ENCODE measurements around the gene ERI3.

Gene ERI3

GRCh38 chr1:44289530-44289929 is 65.5 kb downstream of the ERI3 start:
- in situ Hi-C loops (cut with MboI; ENCODE audit: low sequenced_read_pairs), result no loop called here

DNA sequence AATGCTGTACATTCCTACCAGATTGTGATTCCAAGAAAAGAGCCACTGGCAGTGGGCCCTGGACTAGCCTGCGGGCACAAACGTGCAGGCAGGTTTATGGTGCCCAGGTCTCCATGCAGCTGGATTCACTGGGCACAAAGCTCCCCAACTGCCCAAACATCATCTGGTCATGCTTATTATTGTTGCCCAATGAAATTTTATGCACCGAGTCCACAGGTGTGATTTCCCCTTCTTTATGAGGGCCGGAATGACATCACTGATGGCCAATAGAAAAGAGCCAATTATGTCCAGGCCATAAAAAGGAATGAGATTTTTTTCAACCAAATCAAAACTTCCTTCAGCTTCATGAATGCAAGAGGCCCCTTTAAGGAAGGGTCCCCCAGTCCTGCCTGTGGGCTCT is 66.2 kb downstream of the ERI3 start:
- in situ Hi-C loops (cut with MboI; ENCODE audit: low sequenced_read_pairs), result no loop called here

DNA sequence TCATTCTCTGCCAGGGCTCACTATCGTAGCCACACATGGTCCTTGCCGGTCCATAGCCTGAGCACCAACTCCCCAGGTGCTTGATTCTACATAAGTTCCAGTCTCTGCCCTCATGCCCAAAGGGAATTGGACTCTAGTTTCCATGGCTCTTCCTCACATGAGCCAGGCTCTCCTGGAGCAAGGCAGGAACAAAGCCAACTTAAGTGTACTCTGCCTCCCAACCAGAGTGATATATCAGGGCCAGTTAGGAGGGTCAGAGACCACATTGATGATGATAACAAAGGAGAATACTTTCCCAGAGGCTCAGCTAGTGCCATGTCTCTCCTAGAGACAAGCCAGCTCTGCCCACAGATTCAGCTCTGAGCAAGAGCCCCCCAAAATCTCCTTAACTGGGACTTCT is 70.9 kb downstream of the ERI3 start:
- in situ Hi-C loops (cut with MboI; ENCODE audit: low sequenced_read_pairs), result no loop called here

GRCh38 chr1:44283524-44284173 is 71.4 kb downstream of the ERI3 start:
- in situ Hi-C loops (cut with MboI; ENCODE audit: low sequenced_read_pairs), result no loop called here

GRCh38 chr1:44282704-44283426 is 72.2 kb downstream of the ERI3 start:
- in situ Hi-C loops (cut with MboI; ENCODE audit: low sequenced_read_pairs), result no loop called here

- in situ Hi-C loops (cut with MboI; ENCODE audit: low sequenced_read_pairs), result no loop called here
Measured at GRCh38 chr1:44281962-44282703, 72.9 kb downstream of the ERI3 start.

- in situ Hi-C loops (cut with MboI; ENCODE audit: low sequenced_read_pairs), result no loop called here
Measured at GRCh38 chr1:44276901-44277300, 78.2 kb downstream of the ERI3 start.

- in situ Hi-C loops (cut with MboI; ENCODE audit: low sequenced_read_pairs), result no loop called here
Measured at GRCh38 chr1:44275991-44276405, 79.1 kb downstream of the ERI3 start.

- in situ Hi-C loops (cut with MboI; ENCODE audit: low sequenced_read_pairs), result no loop called here
Measured at GRCh38 chr1:44275296-44275962, 79.6 kb downstream of the ERI3 start.

DNA sequence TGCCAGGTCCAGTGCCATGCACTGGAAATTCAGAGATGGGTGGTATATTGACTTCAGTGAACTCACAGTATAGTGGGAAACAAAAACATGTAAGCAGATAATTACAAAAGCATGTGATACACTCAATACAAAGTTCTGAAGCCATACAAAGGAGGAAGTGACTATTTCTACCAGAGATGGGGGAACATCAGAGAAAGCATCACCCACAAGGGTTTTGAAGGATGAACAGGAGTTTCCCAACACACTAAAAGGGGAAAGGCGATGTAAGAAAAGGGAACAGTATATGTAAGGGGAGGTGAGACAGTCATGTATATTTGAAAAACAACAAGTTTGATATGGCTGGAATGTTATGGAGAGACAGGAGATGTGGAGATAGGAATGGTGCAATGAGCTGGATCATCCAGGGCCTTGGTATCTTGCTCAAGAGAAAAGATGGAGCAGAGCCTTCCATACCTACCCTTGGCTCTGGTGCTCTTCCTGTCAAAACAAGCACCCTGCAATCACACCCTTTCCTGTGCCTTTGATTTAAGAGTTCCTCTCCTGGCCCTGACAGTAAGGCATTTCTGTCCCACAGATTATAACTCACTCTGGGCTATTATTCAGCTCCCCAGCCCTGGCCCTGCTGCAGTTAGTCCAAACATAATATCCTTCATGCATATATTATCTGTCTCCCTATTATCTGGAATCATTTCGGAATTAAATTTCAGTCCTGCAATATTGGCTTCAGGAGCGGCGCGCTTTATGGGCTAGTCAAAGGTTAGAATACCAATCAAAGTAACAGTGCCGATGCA is 81.3 kb downstream of the ERI3 start:
- in situ Hi-C loops (cut with MboI; ENCODE audit: low sequenced_read_pairs), result no loop called here

DNA sequence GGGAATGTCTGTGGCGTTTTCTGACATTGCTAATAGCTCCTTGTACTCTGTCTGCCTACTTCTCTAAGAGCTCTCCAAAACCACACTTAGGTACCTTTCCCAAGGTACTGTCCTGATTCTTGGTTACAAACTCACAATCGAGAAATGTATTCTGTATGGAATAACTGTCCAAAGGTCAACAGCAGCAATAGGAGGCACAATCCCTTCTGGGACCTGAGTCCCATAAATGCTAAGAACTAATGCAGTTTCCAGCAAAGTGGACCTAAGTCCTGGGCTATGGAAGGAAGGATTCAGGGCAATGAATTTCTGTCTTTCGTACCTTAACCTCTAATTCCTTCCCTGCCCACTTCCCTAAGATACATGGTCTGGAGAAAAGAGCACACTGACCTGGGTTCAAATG is 82.1 kb downstream of the ERI3 start:
- in situ Hi-C loops (cut with MboI; ENCODE audit: low sequenced_read_pairs), result no loop called here

DNA sequence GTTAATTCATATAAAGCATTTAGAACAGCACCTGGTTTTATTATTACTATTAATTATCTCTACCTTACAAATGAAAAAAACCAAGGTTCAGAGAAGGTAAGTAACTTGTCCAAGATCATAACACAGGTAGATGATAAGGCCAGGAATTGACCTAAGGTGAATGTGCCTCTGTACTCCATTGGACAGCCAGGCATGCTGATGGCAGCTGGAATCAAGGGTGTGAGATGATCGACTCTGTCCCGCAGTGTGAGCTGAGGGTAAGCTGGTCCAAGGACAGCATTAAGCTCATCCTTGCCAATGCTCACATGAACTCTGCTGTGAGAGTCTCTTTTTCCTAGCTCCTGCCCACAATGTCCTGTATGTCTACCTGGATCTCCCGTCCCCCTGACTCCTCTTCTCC is 83.4 kb downstream of the ERI3 start:
- in situ Hi-C loops (cut with MboI; ENCODE audit: low sequenced_read_pairs), result no loop called here

DNA sequence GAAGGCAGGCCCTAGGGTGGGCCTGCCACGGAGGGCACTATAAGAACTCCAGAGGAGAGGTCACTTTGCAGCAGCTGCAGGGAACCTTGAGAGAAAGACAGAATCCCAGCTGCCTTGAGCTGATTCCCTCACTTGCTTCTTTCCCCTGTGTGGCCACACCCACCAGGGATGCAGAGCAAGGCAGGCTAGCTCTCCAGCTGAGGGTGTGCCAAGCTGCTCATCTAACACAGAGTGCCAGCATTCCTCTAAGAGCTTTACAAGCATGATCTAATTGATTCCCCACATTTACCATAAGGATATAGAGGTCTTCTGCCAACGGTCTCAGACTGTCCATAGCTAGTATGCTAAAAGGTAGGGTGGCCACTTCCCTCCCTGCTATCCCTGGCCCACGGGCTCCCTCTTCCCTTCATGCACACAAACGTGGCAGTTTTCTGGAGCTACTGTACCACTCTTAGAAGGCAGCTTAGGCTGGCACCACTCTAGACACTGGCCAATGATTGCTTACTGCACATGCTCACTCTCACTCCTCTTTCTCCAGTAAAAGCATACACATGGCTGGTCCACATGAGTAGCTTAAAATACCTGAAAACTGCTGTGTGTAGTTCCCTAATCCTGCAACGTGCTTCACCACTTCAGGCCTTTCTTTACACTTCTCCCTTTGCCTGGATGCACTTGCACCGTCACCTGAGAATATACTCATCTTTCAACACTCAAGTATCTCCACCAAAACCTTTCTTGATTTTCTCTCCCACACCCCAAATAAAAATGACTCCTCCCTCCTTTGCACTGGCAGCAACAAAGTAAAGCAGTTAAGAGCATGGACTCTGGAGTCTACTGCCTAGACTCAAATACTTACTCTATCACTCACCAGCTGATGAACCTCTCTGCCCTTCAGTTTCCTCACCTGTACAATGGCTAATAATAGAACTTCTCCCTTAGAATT is 84.1 kb downstream of the ERI3 start:
- in situ Hi-C loops (cut with MboI; ENCODE audit: low sequenced_read_pairs), result no loop called here

DNA sequence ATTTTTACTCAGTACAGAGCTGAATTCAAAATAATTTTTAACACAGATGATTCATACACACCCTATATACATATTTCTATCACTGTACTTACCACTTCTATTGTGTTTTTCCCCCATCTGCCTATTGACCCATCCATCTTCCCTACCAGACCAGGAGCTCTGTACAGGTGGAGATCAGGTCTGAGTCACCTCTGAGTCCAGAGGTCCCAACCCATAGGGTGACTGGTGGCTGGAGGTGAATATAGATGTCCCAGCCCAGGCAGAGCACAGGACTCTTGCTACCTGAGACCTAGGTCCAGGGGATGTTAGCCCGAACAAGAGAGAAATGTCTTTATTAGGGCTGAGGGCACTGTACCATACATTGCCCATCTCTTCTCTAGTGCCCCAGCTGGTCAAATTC is 87.0 kb downstream of the ERI3 start:
- in situ Hi-C loops (cut with MboI; ENCODE audit: low sequenced_read_pairs), result no loop called here

DNA sequence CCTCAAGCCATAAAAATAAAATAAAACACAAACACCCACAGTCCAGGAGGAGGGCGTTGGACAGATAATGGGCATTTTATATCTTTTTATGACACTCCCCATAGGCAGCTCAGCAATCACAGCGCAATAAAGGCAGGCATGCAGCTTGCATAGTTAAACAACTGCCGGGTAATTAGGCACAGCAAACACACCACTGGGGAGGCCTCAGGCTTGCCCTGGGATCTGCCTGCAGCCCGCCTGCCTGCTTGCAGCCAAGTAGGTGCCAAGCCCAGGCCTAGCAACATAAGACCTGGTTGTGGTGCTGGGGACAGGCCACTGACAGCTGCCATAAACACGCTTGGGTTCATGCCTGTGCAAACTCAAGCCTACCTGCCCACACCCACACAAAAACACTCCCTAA is 87.6 kb downstream of the ERI3 start:
- in situ Hi-C loops (cut with MboI; ENCODE audit: low sequenced_read_pairs), result no loop called here

DNA sequence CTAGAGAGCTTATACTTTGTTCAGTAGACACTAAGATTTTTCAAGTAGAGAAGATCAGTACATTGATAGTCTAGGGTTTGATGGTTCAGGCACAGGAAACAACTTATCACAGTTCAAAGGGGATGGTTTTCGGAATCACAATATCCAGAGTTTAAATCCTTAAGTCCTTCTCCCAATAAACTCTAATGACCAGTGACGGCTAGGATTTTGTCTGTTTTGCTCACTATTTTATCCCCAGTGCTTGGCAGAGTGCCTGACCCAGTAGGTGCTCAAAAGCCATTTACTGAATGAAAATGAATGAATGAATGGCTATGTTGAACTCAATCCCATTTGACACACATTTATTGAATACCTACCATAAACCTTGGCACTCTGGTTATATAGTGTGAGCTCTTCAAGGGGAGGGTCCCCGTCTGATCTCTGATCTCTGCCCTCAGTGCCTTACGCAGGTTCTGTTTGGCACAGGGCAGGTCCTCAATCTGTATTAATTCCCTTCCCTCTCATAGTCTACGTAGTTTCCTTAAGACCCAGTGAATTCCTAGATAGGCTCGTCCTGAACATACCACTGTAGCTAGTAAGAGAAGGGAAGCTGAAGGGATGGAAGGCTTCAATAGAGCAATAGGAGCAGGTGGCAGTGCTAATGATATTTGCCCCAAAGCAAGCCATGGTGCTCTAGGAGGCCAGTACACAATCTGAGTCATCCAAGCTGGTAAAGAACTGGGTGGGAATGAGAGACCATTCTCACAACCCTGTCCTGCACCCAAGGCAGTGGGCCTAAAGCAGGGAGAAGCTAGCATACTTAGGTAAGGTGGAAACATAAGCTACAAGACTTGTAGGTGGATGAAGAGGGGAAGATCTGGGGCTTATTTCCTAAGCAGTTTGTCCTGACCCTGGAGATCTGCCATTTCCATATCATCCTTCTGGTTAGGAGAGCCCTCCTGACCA is 88.4 kb downstream of the ERI3 start:
- in situ Hi-C loops (cut with MboI; ENCODE audit: low sequenced_read_pairs), result no loop called here

GRCh38 chr1:44265656-44266358 is 89.2 kb downstream of the ERI3 start:
- in situ Hi-C loops (cut with MboI; ENCODE audit: low sequenced_read_pairs), result no loop called here

GRCh38 chr1:44264451-44264771 is 90.6 kb downstream of the ERI3 start:
- in situ Hi-C loops (cut with MboI; ENCODE audit: low sequenced_read_pairs), result no loop called here
